Measurements from ENCODE around the gene TNFRSF14. TPM values are rescaled to one million over a fixed set of nuclear protein-coding genes. Genes with fewer than 3 reads are reported as not detected.

Gene TNFRSF14
- total RNA-seq, 2 experiments from 2014 or later = 191 to 194 TPM

GRCh38 chr1:2583331-2583791 lies 27.2 kb downstream of the TNFRSF14 start:
- Histone ChIP-seq H3K4me1 (ENCODE audit: insufficient read depth, low read length) (peaks cover 88% of the 10 kb centered on the region), H3K9me3 (ENCODE audit: control insufficient read depth in 1 of 2, insufficient read depth in 1 of 2, low read length in 2 of 2) (no peaks in the 10 kb centered on the region), H3K27me3 (ENCODE audit: control insufficient read depth in 1 of 2, insufficient read depth in 2 of 2, low read length in 2 of 2) (no peaks in the 10 kb centered on the region), H3K27ac (ENCODE audit: low read depth in 1 of 2, low read length in 2 of 2) (peak overlapping the region; percentile 97 to 99), H3K4me3 (ENCODE audit: low read length) (peak overlapping the region; percentile 15), H3K36me3 (ENCODE audit: insufficient read depth, low read length) (no peaks in the 10 kb centered on the region)
- intact Hi-C loops (cut with DNase I, micrococcal nuclease) = no loop called here
- DNase-seq (no peak), ATAC-seq (ENCODE audit: poor library complexity) (no peak)
- Mint-ChIP-seq H3K4me3 (peak overlapping the region; percentile 92), H3K36me3 (ENCODE audit: low read depth) (peaks cover 17% of the 10 kb centered on the region), H3K9me3 (no peaks in the 10 kb centered on the region), H3K4me1 (ENCODE audit: low read depth) (peaks cover 62% of the 10 kb centered on the region), H3K27ac (peak overlapping the region; percentile 98), H3K27me3 (no peaks in the 10 kb centered on the region)
- ChIA-PET POLR2A (interaction anchor here (1.0 to 6.7 kb wide), 5 partner anchors 19 to 388 kb away, joined by 3 to 133 read pairs (median 20); partner anchors contain the start of genes FAAP20 and TNFRSF14), CTCF (interaction anchor here (0.7 to 3.8 kb wide), 3 partner anchors 21 to 28 kb away, joined by 3 to 38 read pairs (median 20); partner anchors contain the start of gene TNFRSF14)
- no peak for TF ChIP-seq CTCF (IDR thresholded peaks at IDR 0.05)

GRCh38 chr1:2583871-2584351 lies 27.7 kb downstream of the TNFRSF14 start:
- no peak for TF ChIP-seq CTCF (IDR thresholded peaks at IDR 0.05)
- H3K27me3 ChIP-seq (ENCODE audit: control insufficient read depth in 1 of 2, insufficient read depth in 2 of 2, low read length in 2 of 2) = no peaks in the 10 kb centered on the region
- Mint-ChIP-seq H3K36me3 (ENCODE audit: low read depth) (peaks cover 17% of the 10 kb centered on the region), H3K9me3 (no peaks in the 10 kb centered on the region), H3K27me3 (no peaks in the 10 kb centered on the region), H3K4me3 (peak overlapping the region; percentile 92), H3K4me1 (ENCODE audit: low read depth) (peaks cover 56% of the 10 kb centered on the region), H3K27ac (peak overlapping the region; percentile 98)
- ATAC-seq (ENCODE audit: poor library complexity) (peak; percentile 39), DNase-seq (peak in 11 of 14 experiments; percentile 19 to 85 (median 50))
- no peaks in the 10 kb centered on the region for H3K9me3 ChIP-seq (ENCODE audit: control insufficient read depth in 1 of 2, insufficient read depth in 1 of 2, low read length in 2 of 2)
- peak overlapping the region; percentile 15 for H3K4me3 ChIP-seq (ENCODE audit: low read length)
- intact Hi-C loops (cut with DNase I, micrococcal nuclease) = loop anchor here in 1 of 2 experiments (2.0 kb wide), 1 partner anchor 35 kb away; no protein-coding TSS in a partner anchor
- CTCF ChIA-PET = interaction anchor here (1.3 to 3.8 kb wide), 6 partner anchors 22 to 171 kb away, joined by 3 to 38 read pairs (median 11); partner anchors contain the start of gene TNFRSF14
- peaks cover 86% of the 10 kb centered on the region for H3K4me1 ChIP-seq (ENCODE audit: insufficient read depth, low read length)
- peaks cover under 1% of the 10 kb centered on the region for H3K36me3 ChIP-seq (ENCODE audit: insufficient read depth, low read length)
- peak overlapping the region; percentile 97 to 99 for H3K27ac ChIP-seq (ENCODE audit: low read depth in 1 of 2, low read length in 2 of 2)
- POLR2A ChIA-PET = interaction anchor here (1.0 to 6.7 kb wide), 10 partner anchors 20 to 389 kb away, joined by 3 to 133 read pairs (median 20); partner anchors contain the start of genes FAAP20, MORN1, PANK4 and RER1

- H3K36me3 ChIP-seq (ENCODE audit: insufficient read depth, low read length) = peaks cover 8% of the 10 kb centered on the region
- H3K9me3 ChIP-seq (ENCODE audit: control insufficient read depth in 1 of 2, insufficient read depth in 1 of 2, low read length in 2 of 2) = no peaks in the 10 kb centered on the region
- intact Hi-C loops (cut with DNase I, micrococcal nuclease) = loop anchor here (1.0 to 5.0 kb wide), 4 partner anchors 29 to 388 kb away; partner anchors contain the start of gene TNFRSF14 (in 1 of the 2)
- peak overlapping the region; percentile 97 to 99 for H3K27ac ChIP-seq (ENCODE audit: low read depth in 1 of 2, low read length in 2 of 2)
- H3K4me3 ChIP-seq (ENCODE audit: low read length) = peak overlapping the region; percentile 85
- CTCF ChIA-PET = interaction anchor here (1.2 to 3.8 kb wide), 12 partner anchors 23 to 390 kb away, joined by 3 to 38 read pairs (median 4); partner anchors contain the start of genes FAAP20, MORN1, RER1 and TNFRSF14
- DNase-seq (peak in 2 of 14 experiments; percentile 6 to 38), ATAC-seq (ENCODE audit: poor library complexity) (no peak)
- H3K4me1 ChIP-seq (ENCODE audit: insufficient read depth, low read length) = peaks cover 77% of the 10 kb centered on the region
- H3K27me3 Mint-ChIP-seq = no peaks in the 10 kb centered on the region
- peak overlapping the region; percentile 98 for H3K27ac Mint-ChIP-seq
- H3K4me3 Mint-ChIP-seq = peak overlapping the region; percentile 92
- H3K4me1 Mint-ChIP-seq (ENCODE audit: low read depth) = peaks cover 49% of the 10 kb centered on the region
- POLR2A ChIA-PET = interaction anchor here (0.5 to 6.7 kb wide), 23 partner anchors 8 to 947 kb away, joined by 3 to 133 read pairs (median 6); partner anchors contain the start of genes FAAP20, MORN1, PANK4 and RER1
- H3K9me3 Mint-ChIP-seq = no peaks in the 10 kb centered on the region
- H3K36me3 Mint-ChIP-seq (ENCODE audit: low read depth) = peaks cover 17% of the 10 kb centered on the region
- no peaks in the 10 kb centered on the region for H3K27me3 ChIP-seq (ENCODE audit: control insufficient read depth in 1 of 2, insufficient read depth in 2 of 2, low read length in 2 of 2)
- TF ChIP-seq CTCF (IDR thresholded peaks at IDR 0.05) = no peak
Measured at GRCh38 chr1:2584686-2585317, 28.6 kb downstream of the TNFRSF14 start.

Measured in CD4-positive, alpha-beta T cell (primary cell).